NCI-H1105 (cell line): ENCODE results near the gene TCF12.

Experiments used
- DNase-seq: peaks from one replicate; lab custom pipeline; 2025; lab: John Stamatoyannopoulos, UW

Gene TCF12

GRCh38 chr15:57253082-57253481 lies 334.6 kb downstream of the TCF12 start:
- DNase-seq: no peak

- no peak for DNase-seq
Observed at GRCh38 chr15:57253500-57253899, 335.1 kb downstream of the TCF12 start.

GRCh38 chr15:57255751-57256341 lies 337.4 kb downstream of the TCF12 start:
- DNase-seq: no peak

GRCh38 chr15:57256939-57257338 lies 338.5 kb downstream of the TCF12 start:
- no peak for DNase-seq

GRCh38 chr15:57259568-57260040 lies 341.2 kb downstream of the TCF12 start:
- DNase-seq: peak; percentile 100

- DNase-seq: no peak
Observed at GRCh38 chr15:57263520-57263919, 345.1 kb downstream of the TCF12 start.

GRCh38 chr15:57272771-57273357 lies 354.4 kb downstream of the TCF12 start:
- DNase-seq: no peak

- peak; percentile 90 for DNase-seq
Observed at GRCh38 chr15:57273402-57273801, 355.0 kb downstream of the TCF12 start.

- DNase-seq: no peak
Observed at GRCh38 chr15:57278439-57278838, 360.0 kb downstream of the TCF12 start.

- DNase-seq: no peak
Observed at GRCh38 chr15:57280464-57280863, 362.0 kb downstream of the TCF12 start.

GRCh38 chr15:57281321-57281720 lies 362.9 kb downstream of the TCF12 start:
- no peak for DNase-seq

GRCh38 chr15:57282686-57283085 lies 364.2 kb downstream of the TCF12 start:
- no peak for DNase-seq

GRCh38 chr15:57283774-57284503 lies 365.5 kb downstream of the TCF12 start:
- no peak for DNase-seq

GRCh38 chr15:57284535-57284934 lies 366.1 kb downstream of the TCF12 start:
- no peak for DNase-seq

- no peak for DNase-seq
Observed at GRCh38 chr15:57285386-57285785, 366.9 kb downstream of the TCF12 start.

GRCh38 chr15:57286446-57287122 lies 368.1 kb downstream of the TCF12 start:
- DNase-seq: no peak

- no peak for DNase-seq
Observed at GRCh38 chr15:57287123-57287521, 368.7 kb downstream of the TCF12 start.

- no peak for DNase-seq
Observed at GRCh38 chr15:57288926-57289580, 370.6 kb downstream of the TCF12 start.

GRCh38 chr15:57290187-57290586 lies 371.7 kb downstream of the TCF12 start:
- no peak for DNase-seq

GRCh38 chr15:57290826-57291225 lies 372.4 kb downstream of the TCF12 start:
- no peak for DNase-seq

GRCh38 chr15:57296473-57297162 lies 378.2 kb downstream of the TCF12 start:
- DNase-seq: no peak

GRCh38 chr15:57297163-57297593 lies 378.7 kb downstream of the TCF12 start:
- DNase-seq: peak; percentile 95
